ENCODE data around the gene R3HDM1. TPM values are rescaled to one million over a fixed set of nuclear protein-coding genes. Genes with fewer than 3 reads are reported as not detected.
A peak's percentile ranks its signal among the peaks of the same experiment; 100 is the strongest.

Gene R3HDM1
- total and polyA plus RNA-seq, 2 of the 4 experiments (the other 2 are of a cell fraction) = 5.9 to 38.1 TPM

DNA sequence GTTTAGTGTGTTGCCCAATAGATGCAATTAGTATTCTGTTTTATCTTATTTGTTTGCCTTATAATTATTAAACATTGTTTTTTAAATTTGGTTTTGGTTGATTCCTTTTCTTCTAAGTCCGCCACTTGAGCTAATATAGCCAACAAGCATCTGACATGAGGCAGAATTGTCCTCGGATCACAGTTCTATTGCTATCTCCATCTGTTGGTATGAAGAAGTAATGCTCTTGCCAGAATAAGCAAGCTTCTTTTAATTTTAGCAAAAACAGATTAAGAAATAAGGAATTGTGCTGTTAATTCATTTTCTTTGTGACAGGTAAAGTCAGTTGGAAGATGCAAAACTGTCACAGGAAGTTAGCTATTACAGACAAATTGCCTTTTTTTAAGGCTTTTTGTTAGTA is 54.3 kb downstream of the R3HDM1 start:
- no peak overlapping the region for H2BK120ac ChIP-seq (ENCODE audit: low read depth, low read length)
- WGBS, 2 experiments (ENCODE audit: extremely low coverage in 2 of 2, insufficient read length in 1 of 2) = no CpG with 5 or more reads among the region's 2 CpGs
- H3K56ac ChIP-seq (ENCODE audit: extremely low read depth, insufficient read depth, low read length) = no peak overlapping the region
- no peak overlapping the region for H3K4me3 ChIP-seq (ENCODE audit: insufficient read depth, low read depth, low read length)
- dilution Hi-C loops (cut with HindIII; ENCODE audit: low sequenced_read_pairs, unreplicated experiment) = no loop called here
- no peak overlapping the region for H2AK5ac ChIP-seq (ENCODE audit: low read depth, low read length)
- ATAC-seq (ENCODE audit: low read depth) (no peak), DNase-seq (peak; percentile 26)
- H3K36me3 ChIP-seq (ENCODE audit: control insufficient read depth, insufficient read depth, low read length) = no peaks in the 10 kb centered on the region
- no peak overlapping the region for H3K14ac ChIP-seq (replicated peaks; ENCODE audit: low read depth, low read length)
- no peak overlapping the region for H2AK9ac ChIP-seq (replicated peaks; ENCODE audit: low read depth, low read length, poor library complexity)
- H3K9ac ChIP-seq (ENCODE audit: low read depth, low read length) = no peak overlapping the region
- H3K4me2 ChIP-seq (ENCODE audit: low read depth, low read length) = no peak overlapping the region
- H3K4me1 ChIP-seq (ENCODE audit: control insufficient read depth, insufficient read depth, low read length) = peaks cover 3% of the 10 kb centered on the region
- H3K4ac ChIP-seq (ENCODE audit: low read depth, low read length) = no peak overlapping the region
- H2BK20ac ChIP-seq (ENCODE audit: low read depth, low read length) = no peak overlapping the region
- H4K20me1 ChIP-seq (ENCODE audit: insufficient read depth, low read length) = no peaks in the 10 kb centered on the region; the same call in 1 of the 2 replicates
- intact Hi-C loops (cut with micrococcal nuclease) = loop anchor here (5.0 kb wide), 1 partner anchor 583 kb away; no protein-coding TSS in a partner anchor
- H2BK15ac ChIP-seq (ENCODE audit: low read depth, low read length) = no peak overlapping the region
- H2AFZ ChIP-seq (replicated peaks; ENCODE audit: low read length, poor library complexity) = no peak overlapping the region
- H3K27me3 ChIP-seq (ENCODE audit: control insufficient read depth, insufficient read depth, low read length) = no peaks in the 10 kb centered on the region
- TF ChIP-seq MAZ (IDR thresholded peaks at IDR 0.05; ENCODE audit: borderline replicate concordance, low read depth, low read length) = no peak
- no peak for TF ChIP-seq ELK1 (IDR thresholded peaks at IDR 0.05; ENCODE audit: borderline replicate concordance, low read depth, low read length)
- TF ChIP-seq, protein P1, sequence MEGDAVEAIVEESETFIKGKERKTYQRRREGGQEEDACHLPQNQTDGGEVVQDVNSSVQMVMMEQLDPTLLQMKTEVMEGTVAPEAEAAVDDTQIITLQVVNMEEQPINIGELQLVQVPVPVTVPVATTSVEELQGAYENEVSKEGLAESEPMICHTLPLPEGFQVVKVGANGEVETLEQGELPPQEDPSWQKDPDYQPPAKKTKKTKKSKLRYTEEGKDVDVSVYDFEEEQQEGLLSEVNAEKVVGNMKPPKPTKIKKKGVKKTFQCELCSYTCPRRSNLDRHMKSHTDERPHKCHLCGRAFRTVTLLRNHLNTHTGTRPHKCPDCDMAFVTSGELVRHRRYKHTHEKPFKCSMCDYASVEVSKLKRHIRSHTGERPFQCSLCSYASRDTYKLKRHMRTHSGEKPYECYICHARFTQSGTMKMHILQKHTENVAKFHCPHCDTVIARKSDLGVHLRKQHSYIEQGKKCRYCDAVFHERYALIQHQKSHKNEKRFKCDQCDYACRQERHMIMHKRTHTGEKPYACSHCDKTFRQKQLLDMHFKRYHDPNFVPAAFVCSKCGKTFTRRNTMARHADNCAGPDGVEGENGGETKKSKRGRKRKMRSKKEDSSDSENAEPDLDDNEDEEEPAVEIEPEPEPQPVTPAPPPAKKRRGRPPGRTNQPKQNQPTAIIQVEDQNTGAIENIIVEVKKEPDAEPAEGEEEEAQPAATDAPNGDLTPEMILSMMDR (conservative IDR thresholded peaks at IDR 0.05; ENCODE audit: low read depth, low read length) = 0 out of 2 replicates have a peak, but pooled peaks have one; percentile 23
- no peak for TF ChIP-seq CHD1 (IDR thresholded peaks at IDR 0.05; ENCODE audit: low read depth, low read length)
- TF ChIP-seq FOS (IDR thresholded peaks at IDR 0.05; ENCODE audit: low read depth, low read length) = no peak
- TF ChIP-seq CEBPB (IDR thresholded peaks at IDR 0.05; ENCODE audit: low read depth, low read length) = 0 out of 2 replicates have a peak, but pooled peaks have one; percentile 13
- TF ChIP-seq RCOR1 (IDR thresholded peaks at IDR 0.05; ENCODE audit: insufficient replicate concordance, low read length) = no peak
- TF ChIP-seq BHLHE40 (IDR thresholded peaks at IDR 0.05; ENCODE audit: low read depth, low read length) = no peak
- TF ChIP-seq MXI1 (IDR thresholded peaks at IDR 0.05; ENCODE audit: borderline replicate concordance, low read depth, low read length) = no peak
- TF ChIP-seq NFE2L2 (IDR thresholded peaks at IDR 0.05; ENCODE audit: low read depth, low read length) = no peak
- no peak for TF ChIP-seq POLR2A (IDR thresholded peaks at IDR 0.05; ENCODE audit: low read depth, low read length)
- no peak for TF ChIP-seq RFX5 (IDR thresholded peaks at IDR 0.05; ENCODE audit: low read depth, low read length)
- peak; percentile 9; the same call in 1 of the 2 replicates for TF ChIP-seq SMC3 (IDR thresholded peaks at IDR 0.05; ENCODE audit: low read depth, low read length)
- H3K18ac ChIP-seq (ENCODE audit: low read depth, low read length) = no peak overlapping the region
- no peak overlapping the region for H4K5ac ChIP-seq (ENCODE audit: low read depth, low read length)
- no peak overlapping the region for H4K91ac ChIP-seq (ENCODE audit: insufficient read depth, low read depth, low read length)
- in situ Hi-C loops (cut with MboI; ENCODE audit: low sequenced_read_pairs) = no loop called here
- H4K8ac ChIP-seq (ENCODE audit: low read depth in 2 of 2, low read length in 2 of 2) = no peak overlapping the region
- 0 out of 2 replicates have a peak, but pooled peaks cover 3% of the 10 kb centered on the region for H3K9me1 ChIP-seq (ENCODE audit: insufficient read depth, low read length)
- H2BK5ac ChIP-seq (ENCODE audit: low read depth, low read length, poor library complexity, severe bottlenecking) = no peak overlapping the region
- CTCF ChIA-PET = interaction anchor here (1.1 to 1.7 kb wide), 5 partner anchors 12 to 581 kb away, joined by 3 to 7 read pairs (median 4); partner anchors contain the start of genes R3HDM1 and ZRANB3
- POLR2A ChIA-PET (ENCODE audit: unreplicated experiment) = no interaction called here
- BruUV-seq (replicated peaks) = no TSS peak
- no peak overlapping the region for H3K27ac ChIP-seq (ENCODE audit: insufficient read depth, low read length)
- no peaks in the 10 kb centered on the region for H3K9me3 ChIP-seq (ENCODE audit: control insufficient read depth, insufficient read depth, low read length)
- H3K79me1 ChIP-seq (ENCODE audit: low read depth in 1 of 2, low read length in 2 of 2) = peaks cover 11 to 15% of the 10 kb centered on the region in 2 experiments
- no peak overlapping the region for H3K23ac ChIP-seq (ENCODE audit: low read depth, low read length)
